Ishikawa (cell line): ENCODE results near the gene PDZRN3.

ENCODE experiments used
- CEBPB ChIP-seq: IDR thresholded peaks from 2 replicates; pipeline ENCODE4 v1.6.1; 2012
- CREB1 ChIP-seq: IDR thresholded peaks from 2 replicates; pipeline ENCODE4 v1.6.1; 2012; ENCODE audit warnings: low read depth
- EGR1 ChIP-seq: IDR thresholded peaks from 2 replicates; pipeline ENCODE4 v1.6.1; 2012
- EP300 ChIP-seq: IDR thresholded peaks from 2 replicates; pipeline ENCODE4 v1.6.1; 2012; ENCODE audit warnings: borderline replicate concordance
- FOXM1 ChIP-seq: IDR thresholded peaks from 2 replicates; pipeline ENCODE4 v1.6.1; 2012; ENCODE audit warnings: low read depth, borderline replicate concordance
- MAX ChIP-seq: IDR thresholded peaks from 2 replicates; pipeline ENCODE4 v1.6.1; 2012
- NFIC ChIP-seq: IDR thresholded peaks from 2 replicates; pipeline ENCODE4 v1.6.1; 2012
- RAD21 ChIP-seq: IDR thresholded peaks from 2 replicates; pipeline ENCODE4 v1.6.1; 2012; ENCODE audit warnings: low read depth
- REST ChIP-seq: IDR thresholded peaks from 2 replicates; pipeline ENCODE4 v1.6.1; 2012; ENCODE audit warnings: low read depth, mild to moderate bottlenecking
- TAF1 ChIP-seq: IDR thresholded peaks from 2 replicates; pipeline ENCODE4 v1.6.1; 2012; ENCODE audit warnings: low read depth, mild to moderate bottlenecking
- TCF12 ChIP-seq: IDR thresholded peaks from 2 replicates; pipeline ENCODE4 v1.6.1; 2012; ENCODE audit warnings: low read depth
- TEAD4 ChIP-seq: IDR thresholded peaks from 2 replicates; pipeline ENCODE4 v1.6.1; 2012
- USF1 ChIP-seq: IDR thresholded peaks from 2 replicates; pipeline ENCODE4 v1.6.1; 2012
- YY1 ChIP-seq: IDR thresholded peaks from 2 replicates; pipeline ENCODE4 v1.6.1; 2012; ENCODE audit warnings: low read depth
- ZBTB7A ChIP-seq: IDR thresholded peaks from 2 replicates; pipeline ENCODE4 v1.6.1; 2012; ENCODE audit warnings: low read depth

Gene PDZRN3

GRCh38 chr3:73435055-73435454 is 189.7 kb downstream of the PDZRN3 start:
- TF ChIP-seq EP300 (no peak), REST (no peak), CREB1 (no peak), RAD21 (no peak), ZBTB7A (no peak), EGR1 (no peak), MAX (no peak)

- TF ChIP-seq USF1 = no peak
- no peak for TF ChIP-seq CEBPB
- no peak for TF ChIP-seq TAF1
- TF ChIP-seq EP300 = no peak
- no peak for TF ChIP-seq RAD21
- no peak for TF ChIP-seq MAX
- TF ChIP-seq NFIC = no peak
- TF ChIP-seq FOXM1 = no peak
- no peak for TF ChIP-seq TCF12
- TF ChIP-seq TEAD4 = no peak
- no peak for TF ChIP-seq EGR1
- no peak for TF ChIP-seq ZBTB7A
- TF ChIP-seq YY1 = no peak
- no peak for TF ChIP-seq REST
- no peak for TF ChIP-seq CREB1
Measured at GRCh38 chr3:73433687-73434086, 191.1 kb downstream of the PDZRN3 start.

GRCh38 chr3:73433079-73433478 is 191.7 kb downstream of the PDZRN3 start:
- TF ChIP-seq TCF12 (no peak), EGR1 (no peak), YY1 (no peak), TEAD4 (no peak), CREB1 (no peak), MAX (no peak), FOXM1 (no peak), USF1 (no peak), NFIC (no peak), RAD21 (no peak)

GRCh38 chr3:73432706-73433032 is 192.1 kb downstream of the PDZRN3 start:
- TF ChIP-seq FOXM1 (no peak), CEBPB (no peak), EP300 (no peak), TEAD4 (no peak), EGR1 (no peak), USF1 (no peak), REST (no peak), RAD21 (no peak), MAX (no peak), YY1 (no peak), TAF1 (no peak), TCF12 (no peak), ZBTB7A (no peak), NFIC (no peak), CREB1 (no peak)
